Measurements from ENCODE around the gene ZNF354C.
"Not testable (repeated sequence)": the region's sequence is repeated elsewhere in the genome, so short reads cannot be mapped to it uniquely, and the experiment has no call there.

Gene ZNF354C

DNA sequence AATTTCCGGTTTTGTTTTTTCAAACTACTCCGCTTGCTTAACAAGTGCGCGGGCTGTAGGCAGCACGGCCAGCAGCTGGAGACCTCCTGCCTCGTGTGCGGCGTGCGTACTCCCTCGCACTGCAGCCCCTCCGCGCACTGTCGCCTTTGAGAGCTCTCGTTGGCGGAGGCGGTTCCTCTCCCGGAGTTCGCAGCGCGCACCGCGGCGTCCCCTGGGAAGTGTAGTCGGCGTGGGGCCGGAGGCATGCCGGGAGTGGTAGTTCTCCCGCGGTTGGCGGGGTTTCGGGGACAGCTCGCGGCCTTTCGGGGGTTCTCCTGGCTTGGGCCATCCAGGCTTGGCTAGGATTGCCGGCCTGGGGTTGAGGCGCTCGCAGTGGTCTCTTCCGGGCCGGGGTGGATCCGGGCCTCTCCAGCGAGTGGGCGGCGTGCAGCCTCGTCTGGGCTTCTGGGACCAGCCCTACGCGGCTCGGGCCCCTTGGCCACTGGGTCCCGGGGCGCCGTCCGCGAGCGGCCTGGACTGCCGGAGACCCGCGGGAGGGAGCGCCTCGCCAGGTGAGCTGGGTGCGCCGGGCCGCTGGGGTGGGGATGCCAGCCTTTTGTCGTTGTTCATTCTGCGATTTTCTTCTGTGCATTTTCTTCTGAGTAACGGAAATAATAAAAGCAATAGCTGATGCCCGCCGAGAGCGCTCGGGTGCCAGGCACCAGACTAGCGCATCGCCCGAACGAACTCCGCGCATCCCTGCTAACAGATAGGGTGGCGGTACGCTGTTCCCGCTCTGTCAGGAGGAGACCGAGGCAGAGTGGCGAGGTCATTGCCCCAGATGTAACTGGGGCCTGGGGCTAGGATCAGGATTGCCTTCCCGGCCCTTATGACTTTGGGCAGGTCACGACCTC, at the start of gene ZNF354C:
Gene ZNF354C (plus strand): TSS at position 258 of the 893 bp plus-strand sequence. CDS start 1,696 bp downstream, outside the sequence.
- FAIRE-seq = no peak

- FAIRE-seq = no peak
Observed at GRCh38 chr5:179023528-179024189, 36.5 kb upstream of the ZNF354C start, which contains the start of gene ZNF879. TSS of gene ZNF879 (plus strand) at chr5:179023804. CDS start at chr5:179025005, 1,201 bp downstream.

DNA sequence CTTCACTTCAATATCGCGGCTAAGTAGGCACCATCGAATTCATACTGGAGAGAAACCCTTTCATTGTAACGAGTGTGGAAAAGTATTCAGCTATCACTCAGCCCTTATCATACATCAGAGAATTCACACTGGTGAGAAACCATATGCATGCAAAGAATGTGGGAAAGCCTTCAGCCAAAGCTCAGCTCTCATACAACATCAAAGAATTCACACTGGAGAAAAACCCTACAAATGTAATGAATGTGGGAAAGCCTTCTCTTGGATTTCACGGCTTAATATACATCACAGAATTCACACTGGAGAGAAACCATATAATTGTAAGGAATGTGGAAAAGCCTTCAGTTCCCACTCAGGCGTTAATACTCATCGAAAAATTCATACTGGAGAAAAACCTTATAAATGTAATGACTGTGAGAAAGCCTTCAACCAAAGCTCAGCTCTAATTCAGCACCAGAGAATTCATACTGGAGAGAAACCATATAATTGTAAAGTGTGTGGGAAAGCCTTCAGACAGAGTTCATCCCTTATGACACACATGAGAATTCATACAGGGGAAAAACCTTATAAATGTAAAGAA, 27.1 kb upstream of the ZNF354C start:
- FAIRE-seq = no peak

- no peak for FAIRE-seq
Observed at GRCh38 chr5:179044765-179045164, 15.4 kb upstream of the ZNF354C start.

- FAIRE-seq = no peak
Observed at GRCh38 chr5:179051784-179052183, 8.4 kb upstream of the ZNF354C start.

GRCh38 chr5:179054036-179054785, 6.0 kb upstream of the ZNF354C start:
- FAIRE-seq = no peak

DNA sequence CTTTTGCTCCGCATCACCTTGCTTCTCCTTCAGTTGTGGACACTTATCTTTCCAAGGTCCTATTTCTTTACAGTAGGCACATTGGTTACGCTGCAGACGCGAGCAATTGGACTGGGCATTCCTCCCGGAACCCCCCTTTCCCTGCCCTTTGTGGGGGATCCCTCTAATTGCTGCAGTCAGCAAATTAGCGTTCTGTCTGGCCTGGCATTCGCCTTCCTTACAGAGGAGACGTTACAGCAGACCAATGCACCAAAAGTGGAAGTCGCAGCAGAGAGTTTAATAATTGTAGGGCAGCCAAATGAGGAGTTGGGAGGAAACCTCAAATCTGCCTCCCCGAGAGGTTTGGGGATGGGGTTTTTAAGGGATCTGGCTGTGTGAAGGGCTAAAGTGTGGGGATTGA, 5.3 kb upstream of the ZNF354C start:
- no peak for FAIRE-seq

- no peak for FAIRE-seq
Observed at GRCh38 chr5:179055436-179055835, 4.7 kb upstream of the ZNF354C start.

GRCh38 chr5:179055841-179056240, 4.3 kb upstream of the ZNF354C start:
- FAIRE-seq = no peak

DNA sequence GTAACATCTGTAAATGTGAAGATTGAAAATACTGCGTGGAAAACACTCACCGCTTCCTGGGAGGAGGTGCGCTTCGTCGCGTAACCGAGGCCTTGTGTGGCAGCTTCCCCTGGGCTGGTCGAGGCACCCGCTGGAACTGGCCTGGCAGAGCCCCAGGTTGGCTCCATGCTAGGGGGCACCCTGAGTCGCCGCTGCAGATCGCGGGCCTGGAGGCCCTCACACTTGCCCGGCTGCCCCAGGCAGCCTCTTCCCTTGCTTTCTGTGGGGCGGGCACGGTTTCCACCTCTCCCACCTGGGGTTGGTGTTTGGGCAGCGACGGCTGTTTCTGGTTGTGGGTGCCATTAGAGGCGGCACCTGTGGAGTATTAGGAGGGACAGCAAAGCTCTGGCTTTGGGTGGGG, 852 bp downstream of the ZNF354C start:
- no peak for FAIRE-seq

DNA sequence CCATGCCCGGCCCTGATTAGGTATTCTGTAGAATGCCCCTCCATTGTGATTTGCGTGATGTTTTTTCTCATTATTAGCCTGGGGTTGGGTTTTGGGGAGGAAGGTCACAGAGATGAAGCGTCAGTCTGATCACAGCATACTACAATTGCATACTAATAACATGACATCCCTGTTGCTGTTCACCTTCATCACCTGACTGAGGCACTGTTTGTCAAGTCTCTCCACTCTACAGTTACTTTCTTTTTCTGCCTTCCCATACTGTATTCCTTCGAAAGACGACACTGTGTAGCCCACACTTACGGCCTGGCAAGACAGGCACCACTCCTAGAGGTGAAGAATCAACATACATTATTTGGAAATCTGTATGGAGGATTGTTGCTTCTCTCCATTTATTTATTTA, 5.5 kb downstream of the ZNF354C start:
- no peak for FAIRE-seq

- FAIRE-seq = no peak
Observed at GRCh38 chr5:179079165-179079987, 19.2 kb downstream of the ZNF354C start.

GRCh38 chr5:179080724-179081123, 20.6 kb downstream of the ZNF354C start:
- no peak for FAIRE-seq

- no peak for FAIRE-seq
Observed at GRCh38 chr5:179089502-179089901, 29.3 kb downstream of the ZNF354C start.

- not testable (repeated sequence) for FAIRE-seq
Observed at GRCh38 chr5:179101282-179101681, 41.1 kb downstream of the ZNF354C start.

- no peak for FAIRE-seq
Observed at GRCh38 chr5:179110528-179110927, 50.4 kb downstream of the ZNF354C start.

GRCh38 chr5:179111267-179112207, 51.4 kb downstream of the ZNF354C start:
- no peak for FAIRE-seq

DNA sequence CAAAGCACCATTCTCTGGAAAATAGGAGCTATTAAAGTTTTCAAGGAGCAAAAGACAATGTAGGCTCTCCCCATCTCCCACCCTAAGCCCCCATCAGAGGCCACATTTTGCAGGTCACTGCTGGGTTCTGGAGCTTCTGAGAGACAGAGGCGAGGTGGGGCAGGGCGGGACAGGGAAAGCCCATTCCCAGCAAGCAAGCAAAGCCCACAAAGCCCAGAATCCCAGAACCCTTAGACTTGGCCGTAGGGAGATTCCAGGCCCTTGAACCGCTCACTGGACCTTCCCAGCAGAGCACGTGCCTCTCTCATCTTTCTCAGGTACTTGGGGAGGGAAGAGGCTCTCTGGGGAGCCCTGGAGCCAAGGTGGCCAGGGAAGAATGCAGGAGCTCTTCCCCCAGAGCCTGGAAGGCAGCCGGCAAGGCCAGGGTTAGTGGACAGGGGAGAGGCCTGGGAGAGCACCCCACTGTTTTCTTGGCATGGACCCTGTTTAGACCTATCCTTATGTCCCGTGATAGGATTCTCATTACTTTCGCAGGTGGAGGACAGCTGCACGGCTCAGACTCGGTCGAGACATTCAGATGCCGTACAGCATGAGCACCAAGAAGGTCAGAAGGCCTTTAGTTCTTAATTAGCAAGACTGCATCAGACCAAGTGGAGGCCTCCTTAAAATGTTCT, 52.4 kb downstream of the ZNF354C start:
- FAIRE-seq = no peak

GRCh38 chr5:179113143-179113530, 53.0 kb downstream of the ZNF354C start:
- no peak for FAIRE-seq

GRCh38 chr5:179113945-179114641, 53.9 kb downstream of the ZNF354C start:
- no peak for FAIRE-seq

All from G401.6 (cell line).